Stimulated activated CD4-positive, alpha-beta T cell treated with anti-CD3 and anti-CD28 coated beads, Interleukin-4, amount 100 ng/mL, for 48 hours (primary cell): ENCODE data around the gene SPI1.
"Not testable (repeated sequence)": the region's sequence is repeated elsewhere in the genome, so short reads cannot be mapped to it uniquely, and the experiment has no call there.

Experiments used
- DNase-seq, 2 donors: peaks; one replicate each; pipeline ENCODE4 v3.0.0-alpha.2; 2020; ENCODE audit warnings: low read depth in 2 of 2

The SPI1 gene

DNA sequence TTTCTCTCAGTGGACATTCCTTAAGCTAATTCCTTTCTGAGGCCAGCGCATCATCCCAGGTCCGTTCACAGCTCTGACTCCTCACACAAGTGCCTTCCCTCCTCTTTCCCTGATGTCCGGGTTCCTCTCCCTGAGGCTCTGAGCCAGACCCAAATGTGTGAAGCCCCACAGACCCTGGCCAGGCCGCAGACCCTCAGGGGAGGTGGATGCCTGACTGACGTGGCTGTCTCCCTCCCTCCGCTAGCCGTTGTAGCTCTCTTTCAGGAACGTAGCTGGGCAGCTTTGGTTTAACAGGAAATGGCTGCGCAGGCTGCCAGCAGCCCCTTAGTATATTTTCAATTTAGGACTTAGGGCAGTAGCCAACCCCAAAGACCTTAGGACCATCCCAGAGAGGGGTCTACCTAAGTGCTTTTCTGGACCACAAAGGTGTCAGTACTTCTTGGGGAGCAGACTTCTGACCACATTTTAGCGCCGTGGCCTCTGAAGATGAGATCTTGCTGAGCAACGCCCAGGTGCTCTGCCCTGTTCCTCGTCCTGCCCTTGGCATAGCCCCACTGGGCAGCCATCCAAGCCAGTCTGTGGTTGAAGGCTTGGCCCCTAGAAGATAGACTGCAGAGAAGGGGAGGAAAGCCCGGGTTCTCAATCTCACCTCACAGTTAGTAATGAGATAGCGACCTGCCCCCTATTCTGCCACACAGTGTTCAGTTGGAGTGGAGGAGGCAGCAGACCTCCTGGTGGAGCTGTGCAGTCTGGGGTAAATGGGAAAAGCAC is 52.9 kb downstream of the SPI1 start:
- DNase-seq: no peak

DNA sequence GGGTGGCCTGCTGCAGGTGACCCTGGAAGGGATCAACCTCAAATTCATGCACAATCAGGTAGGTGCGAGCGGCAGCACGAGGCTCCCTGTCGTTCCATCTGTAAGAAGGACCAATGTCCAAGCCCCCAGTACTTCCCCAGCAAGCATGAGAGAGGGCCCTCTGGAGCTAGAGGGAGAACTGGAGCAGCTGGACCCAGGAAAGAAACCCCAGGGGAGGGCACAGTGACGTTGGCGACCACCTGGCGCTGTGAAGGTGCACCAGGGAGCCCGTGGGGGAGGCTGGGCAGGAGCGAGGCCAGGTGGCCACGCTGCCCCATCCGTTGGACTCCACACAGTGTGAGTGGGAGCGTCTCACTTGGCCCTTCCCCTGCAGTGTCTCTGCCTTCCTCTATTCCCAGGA is 53.8 kb downstream of the SPI1 start:
- DNase-seq: no peak

DNA sequence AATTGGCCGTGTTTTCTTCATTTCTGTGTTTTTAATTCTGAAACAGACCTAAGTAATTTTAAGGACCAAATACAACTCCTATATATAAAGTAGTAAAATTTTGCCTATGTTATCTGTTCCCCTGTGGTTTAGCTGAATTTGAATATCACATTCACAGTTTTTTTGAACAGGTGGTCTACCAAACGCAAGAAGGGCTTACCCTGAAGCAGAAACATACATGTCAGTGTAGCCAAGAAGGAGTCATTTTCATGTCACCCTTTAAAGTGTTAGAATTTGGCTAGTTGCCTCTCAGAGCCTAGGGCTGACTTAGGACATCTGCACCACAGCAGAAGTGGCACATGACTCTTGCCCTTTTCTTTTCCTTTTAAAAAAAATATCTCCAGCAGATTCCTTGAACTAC is 60.2 kb downstream of the SPI1 start:
- no peak for DNase-seq

DNA sequence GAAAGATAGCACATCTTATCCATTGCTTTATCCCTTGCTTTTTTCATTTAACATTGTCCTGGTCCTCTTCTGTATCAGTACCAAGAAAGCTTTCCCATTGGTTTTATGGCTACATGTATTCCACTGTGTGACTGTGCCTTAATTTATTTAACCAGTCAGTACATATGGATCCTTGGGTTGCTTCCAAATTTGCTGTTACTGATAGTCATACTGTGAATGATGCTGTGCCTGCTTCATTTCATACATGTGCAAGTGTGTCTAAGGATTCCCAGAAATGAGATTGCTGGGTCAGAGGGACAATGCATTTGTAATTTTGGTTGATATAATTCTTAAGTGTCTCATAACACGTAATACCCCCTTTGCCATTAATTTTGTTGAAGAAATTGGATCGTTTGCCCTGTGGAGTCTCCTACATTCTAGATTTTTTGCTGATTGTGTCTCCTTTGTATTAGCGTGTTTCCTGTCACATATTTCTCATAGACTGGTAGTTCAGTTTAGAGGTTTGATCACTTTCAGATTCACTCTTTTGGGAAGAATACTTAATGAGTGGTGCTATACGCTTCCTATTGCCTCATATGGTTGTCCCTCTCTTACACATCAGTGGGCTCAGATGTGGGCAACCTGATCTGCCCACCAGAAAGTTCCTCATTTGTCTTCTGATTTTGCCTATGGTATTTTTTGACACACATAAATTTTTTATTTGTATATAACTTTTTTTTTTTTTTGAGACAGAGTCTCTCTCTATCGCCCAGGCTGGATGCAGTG is 61.1 kb downstream of the SPI1 start:
- DNase-seq: no peak

DNA sequence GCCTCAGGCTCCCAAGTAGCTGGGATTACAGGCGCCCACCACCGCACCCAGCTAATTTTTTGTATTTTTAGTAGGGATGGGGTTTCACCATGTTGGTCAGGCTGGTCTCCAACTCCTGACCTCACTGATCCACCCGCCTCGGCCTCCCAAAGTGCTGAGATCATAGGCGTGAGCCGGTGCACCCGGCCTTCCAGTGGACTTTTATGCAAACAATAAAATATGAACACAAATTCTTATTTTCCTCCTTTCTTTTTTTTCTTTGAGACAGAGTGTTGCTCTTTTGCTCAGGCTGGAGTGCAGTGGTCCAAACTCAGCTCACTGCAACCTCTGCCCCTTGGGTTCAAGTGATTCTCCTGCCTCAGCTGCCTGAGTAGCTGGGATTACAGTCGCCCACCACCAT is 61.8 kb downstream of the SPI1 start:
- not testable (repeated sequence) for DNase-seq

DNA sequence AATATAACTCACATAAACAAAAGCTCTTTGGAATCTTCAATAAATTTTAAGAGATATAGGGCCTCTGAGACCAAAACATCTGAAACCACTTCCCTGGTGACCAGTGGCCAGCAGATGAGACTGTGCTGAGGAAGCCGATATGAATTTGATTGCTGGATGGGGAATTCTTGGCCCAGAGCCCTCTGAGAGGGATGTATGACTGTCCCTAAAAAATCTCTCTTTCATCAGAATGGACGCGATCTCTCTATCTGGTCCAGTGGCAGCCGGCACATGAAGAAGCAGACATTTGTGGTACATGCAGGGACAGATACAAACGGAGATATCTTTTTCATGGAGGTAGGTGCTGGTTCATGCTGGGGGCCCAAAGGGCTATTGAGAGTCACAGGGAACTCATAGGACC is 63.4 kb downstream of the SPI1 start:
- DNase-seq: no peak

DNA sequence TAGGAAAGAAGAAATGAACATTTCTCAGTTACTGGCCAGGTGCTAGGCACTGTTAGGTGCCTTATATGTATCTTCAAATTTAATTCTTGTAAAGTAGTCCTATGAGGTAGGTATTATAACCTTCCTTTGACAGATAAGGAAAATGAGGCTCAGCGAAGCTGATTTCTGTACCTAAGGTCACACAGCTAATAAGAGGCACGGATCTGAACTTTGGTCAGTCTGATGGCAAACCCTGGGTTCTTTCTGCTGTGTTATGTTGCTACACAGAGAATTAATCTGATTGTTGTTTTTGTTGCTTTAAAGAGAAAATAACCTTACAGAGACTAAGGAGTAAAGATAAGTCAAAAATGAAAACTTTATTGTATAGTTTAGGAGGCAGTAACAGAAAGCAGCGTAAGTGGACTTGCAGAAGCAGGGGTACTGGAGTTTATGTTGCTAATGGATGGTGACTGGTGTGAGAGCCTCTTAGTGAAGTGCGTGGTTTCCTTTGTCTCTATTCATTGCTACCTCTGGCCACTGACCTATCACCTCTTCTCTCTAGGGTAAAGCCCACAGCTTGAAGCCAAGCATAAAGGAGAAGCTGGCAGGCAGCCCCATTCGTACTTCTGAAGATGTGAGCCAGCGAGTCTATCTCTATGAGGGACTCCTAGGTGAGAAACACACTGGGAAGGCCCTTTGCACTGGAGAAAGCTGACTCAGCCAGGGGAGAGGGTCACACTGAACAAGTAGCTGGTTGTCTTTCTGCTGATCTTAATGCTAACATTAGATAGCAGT is 70.1 kb downstream of the SPI1 start:
- no peak for DNase-seq

DNA sequence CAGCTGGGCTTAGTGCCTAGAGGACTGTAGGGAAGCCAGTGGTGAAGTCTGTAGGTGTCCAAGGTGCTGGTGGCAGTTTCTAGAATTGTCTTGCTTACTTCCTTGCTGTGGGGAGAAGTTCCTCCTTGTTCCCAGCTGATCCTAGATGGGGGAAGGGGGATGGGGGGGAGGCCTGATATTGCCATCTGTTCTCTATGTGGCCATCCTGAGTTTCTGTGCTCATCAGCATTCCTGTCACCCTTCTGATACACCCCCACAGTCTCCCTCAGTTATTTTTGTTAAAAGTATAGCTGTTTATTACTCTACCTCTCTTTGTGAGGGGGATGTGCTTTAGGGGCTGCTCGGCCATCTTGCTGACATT is 71.9 kb downstream of the SPI1 start:
- DNase-seq: no peak

DNA sequence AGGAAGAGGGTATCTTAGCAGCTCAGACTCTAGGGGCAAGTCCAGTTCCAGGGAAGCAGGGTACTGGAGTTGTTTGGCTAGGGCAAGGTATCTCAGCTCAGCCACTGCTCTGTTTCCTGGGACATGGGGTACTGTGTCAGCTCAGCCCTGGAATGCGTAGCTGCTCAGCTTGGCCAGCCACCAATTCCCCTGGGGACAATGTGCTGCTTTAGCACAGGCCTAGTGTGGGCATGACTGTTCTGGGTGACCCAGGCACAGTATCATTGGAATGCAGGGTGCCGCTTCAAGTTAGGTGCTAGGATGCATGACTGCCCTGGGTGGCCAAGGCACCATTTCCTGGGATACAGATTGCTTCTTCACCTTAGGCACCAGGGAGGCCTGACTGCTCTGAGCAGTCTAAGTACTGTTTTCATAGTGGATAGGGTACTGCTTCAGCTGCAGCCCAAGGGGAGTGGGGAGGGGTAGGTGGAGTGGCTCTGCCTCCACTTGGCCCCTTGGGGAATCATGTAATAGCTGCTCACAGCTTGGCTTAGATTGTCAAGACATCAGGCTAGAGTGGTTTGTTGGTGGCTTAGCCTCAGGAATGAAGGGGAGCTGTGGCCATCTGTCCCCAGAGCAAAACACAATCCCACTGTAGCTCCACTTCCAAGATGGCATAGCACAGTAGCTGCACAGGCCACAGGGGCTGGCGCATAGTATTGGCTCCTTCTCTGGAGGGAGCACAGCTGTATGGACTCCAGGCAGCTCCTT is 72.4 kb downstream of the SPI1 start:
- no peak for DNase-seq
